ENCODE results near the gene OR8K3.

OR8K3 gene

GRCh38 chr11:56314844-56315243 lies at the start of gene OR8K3:
Gene OR8K3 (plus strand): TSS chr11:56315144. CDS start chr11:56318307, 3,163 bp downstream.
- H3K4me3 ChIP-seq (ENCODE audit: control insufficient read depth, low read depth, low read length), result no peak within 1 kb of the TSS
- no peak for TF ChIP-seq CTCF (conservative IDR thresholded peaks at IDR 0.05; ENCODE audit: control insufficient read depth, insufficient read depth, low read depth, low read length)
- no peak for DNase-seq (ENCODE audit: low read depth)

- no peak for TF ChIP-seq CTCF (conservative IDR thresholded peaks at IDR 0.05; ENCODE audit: control insufficient read depth, insufficient read depth, low read depth, low read length)
- DNase-seq (ENCODE audit: low read depth), result no peak
- no peak overlapping the region for H3K4me3 ChIP-seq (ENCODE audit: control insufficient read depth, low read depth, low read length)
Observed at GRCh38 chr11:56271092-56271491, 43.9 kb upstream of the OR8K3 start.

- H3K4me3 ChIP-seq (ENCODE audit: control insufficient read depth, low read depth, low read length), result no peak within 1 kb of the TSS
- TF ChIP-seq CTCF (conservative IDR thresholded peaks at IDR 0.05; ENCODE audit: control insufficient read depth, insufficient read depth, low read depth, low read length), result no peak
- no peak for DNase-seq (ENCODE audit: low read depth)
Observed at GRCh38 chr11:56273854-56274253, 41.1 kb upstream of the OR8K3 start, which contains the start of gene OR5T1. Gene OR5T1 (plus strand): TSS chr11:56274154. CDS start chr11:56275639, 1,485 bp downstream.

- no peak for TF ChIP-seq CTCF (conservative IDR thresholded peaks at IDR 0.05; ENCODE audit: control insufficient read depth, insufficient read depth, low read depth, low read length)
- DNase-seq (ENCODE audit: low read depth), result no peak
- H3K4me3 ChIP-seq (ENCODE audit: control insufficient read depth, low read depth, low read length), result no peak within 1 kb of the TSS
Observed at GRCh38 chr11:56292154-56292553, 22.8 kb upstream of the OR8K3 start, which contains the start of gene OR8H1. Gene OR8H1 (minus strand): TSS chr11:56292254. CDS start chr11:56291062, 1,192 bp downstream.

GRCh38 chr11:56296898-56297297 lies 18.0 kb upstream of the OR8K3 start:
- DNase-seq (ENCODE audit: low read depth), result no peak
- no peak for TF ChIP-seq CTCF (conservative IDR thresholded peaks at IDR 0.05; ENCODE audit: control insufficient read depth, insufficient read depth, low read depth, low read length)
- H3K4me3 ChIP-seq (ENCODE audit: control insufficient read depth, low read depth, low read length), result no peak overlapping the region

- TF ChIP-seq CTCF (conservative IDR thresholded peaks at IDR 0.05; ENCODE audit: control insufficient read depth, insufficient read depth, low read depth, low read length), result no peak
- no peak for DNase-seq (ENCODE audit: low read depth)
- H3K4me3 ChIP-seq (ENCODE audit: control insufficient read depth, low read depth, low read length), result no peak overlapping the region
Observed at GRCh38 chr11:56307836-56308235, 7.1 kb upstream of the OR8K3 start.
